Renal cortex interstitium (tissue), 15 donors: ENCODE measurements around the gene CTXND1. TPM values are rescaled to one million over a fixed set of nuclear protein-coding genes. Genes with fewer than 3 reads are reported as not detected.
"Not testable (repeated sequence)": the region's sequence is repeated elsewhere in the genome, so short reads cannot be mapped to it uniquely, and the experiment has no call there.

Experiments
- DNase-seq, 11 donors: peaks; one replicate each; pipeline ENCODE4 v3.0.0-alpha.2; 2013; ENCODE audit warnings: low read depth in 9 of 11, low spot score in 4 of 11; ENCODE audit errors: extremely low read depth in 1 of 11
- long read RNA-seq, 16 experiments: transcript quantifications; one replicate each; lab custom pipeline, GENCODE V29; 2026
- polyA plus RNA-seq, 3 donors: library from polyadenylated mRNA; unstranded; fragments of 120-200 nt; gene quantifications; one replicate each; pipeline ENCODE4 v1.2.1, GENCODE V29; 2013; ENCODE audit not compliant: insufficient read length in 3 of 3

CTXND1 gene
- polyA plus RNA-seq: 10 to 100 TPM in 2 of 3 donors, 1 to 10 TPM in 1; 7.4 to 12.0 (median 11.7) TPM
- long read RNA-seq, donor 1, full-length matches to known transcripts: 4 of 4 reads
- long read RNA-seq, donor 1, partial matches to known transcripts: 0 of 4 reads
- long read RNA-seq, donor 1, other reads (novel, unspliced or antisense): 0 of 4 reads
- long read RNA-seq, donor 2, full-length matches to known transcripts: 2 of 2 reads
- long read RNA-seq, donor 2, partial matches to known transcripts: 0 of 2 reads
- long read RNA-seq, donor 2, other reads (novel, unspliced or antisense): 0 of 2 reads
- long read RNA-seq, donor 3, full-length matches to known transcripts: 4 of 4 reads
- long read RNA-seq, donor 3, partial matches to known transcripts: 0 of 4 reads
- long read RNA-seq, donor 3, other reads (novel, unspliced or antisense): 0 of 4 reads
- long read RNA-seq, donor 4: 0 reads
- long read RNA-seq, donor 5: 0 reads
- long read RNA-seq, donor 6, full-length matches to known transcripts: 4 of 4 reads
- long read RNA-seq, donor 6, partial matches to known transcripts: 0 of 4 reads
- long read RNA-seq, donor 6, other reads (novel, unspliced or antisense): 0 of 4 reads
- long read RNA-seq, donor 7, full-length matches to known transcripts: 2 of 2 reads
- long read RNA-seq, donor 7, partial matches to known transcripts: 0 of 2 reads
- long read RNA-seq, donor 7, other reads (novel, unspliced or antisense): 0 of 2 reads
- long read RNA-seq, donor 8: 0 reads
- long read RNA-seq, donor 9, full-length matches to known transcripts: 2 of 2 reads
- long read RNA-seq, donor 9, partial matches to known transcripts: 0 of 2 reads
- long read RNA-seq, donor 9, other reads (novel, unspliced or antisense): 0 of 2 reads
- long read RNA-seq, donor 10, full-length matches to known transcripts: 3 of 3 reads
- long read RNA-seq, donor 10, partial matches to known transcripts: 0 of 3 reads
- long read RNA-seq, donor 10, other reads (novel, unspliced or antisense): 0 of 3 reads
- long read RNA-seq, donor 11: 0 reads
- long read RNA-seq, donor 12, full-length matches to known transcripts: 2 of 2 reads
- long read RNA-seq, donor 12, partial matches to known transcripts: 0 of 2 reads
- long read RNA-seq, donor 12, other reads (novel, unspliced or antisense): 0 of 2 reads
- long read RNA-seq, donor 13: 0 reads
- long read RNA-seq, donor 14, full-length matches to known transcripts: 3 of 3 reads
- long read RNA-seq, donor 14, partial matches to known transcripts: 0 of 3 reads
- long read RNA-seq, donor 14, other reads (novel, unspliced or antisense): 0 of 3 reads
- long read RNA-seq, donor 15: 0 reads
- long read RNA-seq, donor 16, full-length matches to known transcripts: 10 of 10 reads
- long read RNA-seq, donor 16, partial matches to known transcripts: 0 of 10 reads
- long read RNA-seq, donor 16, other reads (novel, unspliced or antisense): 0 of 10 reads

GRCh38 chr15:80252121-80252518 is at the start of gene CTXND1:
Gene CTXND1 (minus strand): TSS chr15:80252213. CDS start chr15:80201949, 50,264 bp downstream.
- peak in 2 of 11 donors; percentile 24 to 33 for DNase-seq

GRCh38 chr15:80301472-80301871 is 49.5 kb upstream of the CTXND1 start:
- no peak for DNase-seq

GRCh38 chr15:80295777-80296176 is 43.8 kb upstream of the CTXND1 start:
- not testable (repeated sequence) for DNase-seq

GRCh38 chr15:80292079-80292478 is 40.1 kb upstream of the CTXND1 start:
- no peak for DNase-seq

- not testable (repeated sequence) for DNase-seq
These were observed 38.9 kb upstream of the CTXND1 start for GRCh38 chr15:80290891-80291290.

GRCh38 chr15:80289528-80290495 is 37.8 kb upstream of the CTXND1 start:
- peak in 6 of 11 donors; percentile 0 to 39 (median 22) for DNase-seq

GRCh38 chr15:80288131-80288530 is 36.1 kb upstream of the CTXND1 start:
- DNase-seq: no peak

GRCh38 chr15:80286055-80286454 is 34.0 kb upstream of the CTXND1 start:
- DNase-seq: no peak

GRCh38 chr15:80285379-80285778 is 33.4 kb upstream of the CTXND1 start:
- DNase-seq: no peak

- DNase-seq: no peak
These were observed 31.5 kb upstream of the CTXND1 start for GRCh38 chr15:80283531-80283930.

- DNase-seq: no peak
These were observed 25.1 kb upstream of the CTXND1 start for GRCh38 chr15:80277147-80277546.

- DNase-seq: no peak
These were observed 23.9 kb upstream of the CTXND1 start for GRCh38 chr15:80275961-80276360.

- no peak for DNase-seq
These were observed 23.0 kb upstream of the CTXND1 start for GRCh38 chr15:80274996-80275395.

- no peak for DNase-seq
These were observed 22.5 kb upstream of the CTXND1 start for GRCh38 chr15:80274554-80274953.

GRCh38 chr15:80272987-80273386 is 21.0 kb upstream of the CTXND1 start:
- DNase-seq: no peak

GRCh38 chr15:80270472-80270871 is 18.5 kb upstream of the CTXND1 start:
- no peak for DNase-seq

- DNase-seq: no peak
These were observed 16.1 kb upstream of the CTXND1 start for GRCh38 chr15:80268101-80268500.

- no peak for DNase-seq
These were observed 15.6 kb upstream of the CTXND1 start for GRCh38 chr15:80267658-80268057.
